ENCODE measurements around the gene COL4A2. TPM values are rescaled to one million over a fixed set of nuclear protein-coding genes. Genes with fewer than 3 reads are reported as not detected.

The COL4A2 gene
- total RNA-seq, 1 donor from 2014 or later: 785 TPM

DNA sequence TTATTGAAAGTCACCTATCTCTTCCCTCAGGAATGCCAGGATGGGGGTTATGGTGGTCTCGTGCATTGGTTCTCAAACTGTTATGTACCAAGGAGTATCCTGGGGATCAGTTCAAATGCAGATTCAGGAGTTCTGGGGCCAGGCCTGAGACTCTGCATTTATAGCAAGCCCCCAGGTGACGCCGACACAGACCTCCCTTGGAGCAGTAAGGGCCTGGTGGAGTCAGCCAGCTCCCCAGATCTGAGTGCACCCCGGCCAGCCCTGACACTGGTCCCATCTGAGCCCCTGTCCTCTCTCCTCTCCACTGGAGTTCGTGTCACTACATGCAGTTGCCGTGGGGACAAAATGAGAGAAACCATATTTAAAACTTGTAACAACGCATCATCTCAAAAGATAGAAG lies 112.9 kb downstream of the COL4A2 start:
- no peak for DNase-seq

GRCh38 chr13:110420626-110421025 lies 113.5 kb downstream of the COL4A2 start:
- DNase-seq: no peak

- no peak for DNase-seq
Observed at GRCh38 chr13:110421061-110421460, 114.0 kb downstream of the COL4A2 start.

DNA sequence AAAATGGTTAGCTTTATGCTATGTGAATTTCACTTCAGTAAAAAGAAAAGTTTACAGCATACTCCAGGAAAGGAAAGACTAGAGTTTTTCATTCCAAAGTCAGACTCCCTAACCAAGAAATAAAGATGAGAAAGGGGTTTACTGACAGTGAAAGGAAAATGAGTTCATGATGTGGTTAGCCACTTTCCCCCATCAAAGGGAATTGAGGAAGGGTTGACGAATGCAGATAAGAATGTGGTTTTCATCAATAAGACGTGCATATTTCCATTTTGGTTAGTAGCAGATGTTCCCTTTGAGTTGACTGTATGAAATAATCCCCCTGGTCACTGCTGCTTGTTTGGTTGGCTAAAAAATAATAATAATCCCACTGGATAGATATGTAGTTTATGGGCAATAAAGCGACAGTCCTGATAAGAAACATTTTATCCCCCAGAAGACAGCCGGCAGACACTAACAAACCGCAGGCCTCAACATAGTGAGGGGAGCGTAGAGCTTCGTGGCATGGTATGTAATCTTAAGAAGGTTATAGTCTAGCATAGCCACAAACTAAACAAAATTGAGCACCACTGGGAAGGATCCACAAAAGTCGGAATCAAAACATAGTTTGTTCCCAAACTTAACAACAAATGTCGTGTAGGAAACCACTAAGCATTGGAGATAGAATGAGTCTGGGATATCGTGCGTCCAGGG lies 114.8 kb downstream of the COL4A2 start:
- no peak for DNase-seq

DNA sequence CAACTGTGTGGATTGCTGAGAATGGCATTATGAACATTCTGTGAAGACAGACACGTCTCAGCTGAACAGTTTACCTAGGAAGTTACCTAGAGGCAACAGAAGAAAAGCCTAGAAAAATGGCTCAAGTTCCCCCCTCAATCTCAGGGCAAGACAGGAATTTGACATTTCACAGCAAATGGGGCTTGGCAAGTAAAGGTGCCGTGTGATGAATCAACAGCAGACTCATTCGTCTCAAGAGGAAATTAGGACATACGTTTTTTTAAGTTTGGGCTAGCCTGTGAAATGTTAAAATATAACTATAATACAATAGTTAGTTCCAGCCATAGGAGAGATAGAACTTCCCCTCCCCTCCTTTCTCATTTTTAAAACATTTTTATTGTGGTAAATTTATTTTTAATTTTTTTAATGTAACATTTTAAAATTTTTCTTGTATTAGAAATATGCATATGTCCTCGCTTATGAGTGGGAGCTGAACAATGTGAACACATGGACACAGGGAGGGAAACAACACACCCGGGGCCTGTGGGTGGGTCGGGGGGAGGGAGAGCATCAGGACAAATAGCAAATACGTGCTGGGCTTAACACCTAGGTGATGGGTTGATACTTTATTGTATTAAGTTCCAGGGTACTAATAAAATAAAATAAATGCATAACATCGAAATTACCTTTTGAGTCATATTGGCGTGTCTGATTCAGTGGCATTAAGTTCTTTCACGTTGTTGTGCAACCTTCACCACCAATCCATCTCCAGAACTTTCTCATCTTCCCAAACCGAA lies 116.0 kb downstream of the COL4A2 start:
- DNase-seq: no peak

- no peak for DNase-seq
Observed at GRCh38 chr13:110423689-110424302, 116.7 kb downstream of the COL4A2 start.

DNA sequence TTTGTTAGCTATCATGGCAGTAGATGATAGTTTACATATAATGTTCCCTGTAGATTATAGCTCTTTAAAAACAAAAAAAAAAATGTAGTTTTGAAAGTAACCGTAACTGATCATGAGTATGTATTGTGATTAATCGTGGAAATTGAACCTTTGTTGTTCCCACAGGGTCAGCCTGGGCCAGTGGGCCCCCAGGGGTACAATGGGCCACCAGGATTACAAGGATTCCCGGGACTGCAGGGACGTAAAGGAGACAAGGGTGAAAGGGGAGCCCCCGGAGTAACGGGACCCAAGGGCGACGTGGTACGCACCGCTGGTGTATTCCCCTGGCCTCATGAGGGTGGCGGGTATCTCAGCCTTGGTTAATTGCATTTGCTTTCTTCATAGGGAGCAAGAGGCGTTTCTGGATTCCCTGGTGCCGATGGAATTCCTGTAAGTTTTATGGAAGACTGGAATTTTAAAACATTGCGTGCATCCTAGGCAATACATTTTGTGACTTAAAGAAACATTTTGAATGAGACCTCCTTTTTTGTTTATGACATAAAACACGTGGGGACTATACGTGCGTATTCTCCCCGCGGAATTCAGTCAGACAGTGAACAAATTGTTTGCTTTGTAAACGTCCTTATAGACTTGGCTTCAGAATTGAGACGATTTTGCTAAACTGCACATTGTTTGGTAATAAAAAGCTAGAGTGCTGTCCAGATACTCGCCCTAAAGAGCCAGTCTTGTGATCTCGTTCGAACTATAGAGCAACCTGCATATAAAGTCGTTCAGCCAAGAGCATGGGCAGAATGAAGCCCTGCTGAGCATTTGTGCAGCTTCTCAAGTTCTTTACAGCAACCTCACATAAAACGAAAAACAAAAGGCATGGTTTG lies 117.7 kb downstream of the COL4A2 start:
- DNase-seq: peak; percentile 51

GRCh38 chr13:110425444-110425780 lies 118.3 kb downstream of the COL4A2 start:
- DNase-seq: no peak

DNA sequence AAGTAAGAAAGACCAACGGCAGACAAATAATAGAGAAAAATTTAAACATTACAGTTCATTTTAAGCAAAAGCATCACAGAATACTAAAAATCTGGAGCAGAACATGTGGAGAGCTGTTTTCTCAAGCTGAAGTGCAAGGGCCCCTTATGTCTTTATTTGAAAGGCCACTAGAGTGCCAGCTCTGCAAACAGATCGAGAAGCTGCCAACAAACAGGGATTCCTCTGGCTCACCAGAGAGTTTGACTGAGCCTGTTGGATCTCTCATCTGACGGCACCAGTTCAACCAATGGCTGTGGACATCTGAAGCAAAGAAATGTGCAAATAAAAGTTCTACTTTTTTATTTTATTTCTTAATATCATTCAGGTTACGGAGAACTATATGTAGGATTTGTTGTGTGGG lies 119.7 kb downstream of the COL4A2 start:
- peak; percentile 41 for DNase-seq

GRCh38 chr13:110428313-110428712 lies 121.2 kb downstream of the COL4A2 start:
- DNase-seq: no peak

GRCh38 chr13:110430391-110431336 lies 123.6 kb downstream of the COL4A2 start:
- DNase-seq: no peak

DNA sequence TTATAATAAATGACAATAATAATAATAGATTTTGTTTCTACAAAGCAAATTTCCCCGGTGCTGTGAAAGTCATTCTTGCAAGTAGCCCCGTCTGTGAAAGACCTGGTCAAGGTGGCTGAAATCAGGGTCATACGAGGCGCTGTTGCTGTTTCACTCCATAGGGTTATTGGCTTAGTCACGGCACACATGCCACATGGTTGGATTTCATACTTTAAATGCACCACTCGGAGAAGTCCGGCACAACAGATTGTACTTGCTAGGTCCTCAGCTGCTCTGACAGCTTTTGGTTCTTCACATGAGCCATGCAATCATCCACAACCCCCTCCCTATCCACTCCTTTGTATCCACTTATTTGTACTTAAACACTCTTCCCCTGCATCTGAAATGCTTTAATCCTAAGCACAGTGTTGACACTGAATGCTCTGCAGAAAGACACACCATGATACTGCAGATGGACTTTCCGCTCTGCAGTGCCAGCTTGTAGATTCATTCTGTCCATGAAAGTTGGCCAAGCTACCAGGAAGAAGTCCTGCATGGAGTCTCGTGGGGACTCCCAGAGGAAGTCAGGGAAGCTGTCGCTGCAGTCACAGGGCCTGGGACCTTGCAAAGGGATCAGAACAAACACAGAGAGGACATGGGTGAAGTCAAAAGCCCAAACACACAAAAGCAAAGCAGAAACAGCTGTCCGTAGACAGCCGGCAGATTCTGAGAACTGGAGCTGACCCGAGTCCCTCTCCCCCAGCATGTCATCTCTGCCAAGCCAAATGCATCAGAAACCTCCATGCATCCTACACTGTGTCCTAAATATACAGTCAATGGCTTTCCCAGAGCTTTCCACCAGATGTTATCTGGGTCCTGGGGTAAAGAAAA lies 124.6 kb downstream of the COL4A2 start:
- DNase-seq: peak; percentile 87

DNA sequence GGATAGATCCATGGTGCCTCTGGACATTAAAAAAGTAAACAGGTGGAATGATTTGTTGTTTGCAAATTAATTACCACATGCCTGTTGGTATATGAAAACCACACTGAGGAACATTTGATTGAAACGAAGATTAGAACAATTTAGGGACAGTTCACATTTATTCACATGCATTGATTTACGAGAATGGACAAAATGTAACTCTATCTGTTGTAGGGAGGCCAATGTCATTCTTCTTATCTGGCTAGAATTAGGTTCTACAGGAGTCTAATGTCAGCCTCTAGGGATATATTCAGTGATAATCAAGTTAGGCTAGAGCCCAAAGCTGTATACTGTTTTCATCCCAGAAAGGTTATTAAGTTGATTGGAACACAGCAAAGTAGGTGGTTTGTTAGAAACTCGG lies 125.4 kb downstream of the COL4A2 start:
- DNase-seq: no peak

GRCh38 chr13:110433014-110433413 lies 125.9 kb downstream of the COL4A2 start:
- DNase-seq: peak; percentile 49

GRCh38 chr13:110434629-110435028 lies 127.5 kb downstream of the COL4A2 start:
- no peak for DNase-seq

DNA sequence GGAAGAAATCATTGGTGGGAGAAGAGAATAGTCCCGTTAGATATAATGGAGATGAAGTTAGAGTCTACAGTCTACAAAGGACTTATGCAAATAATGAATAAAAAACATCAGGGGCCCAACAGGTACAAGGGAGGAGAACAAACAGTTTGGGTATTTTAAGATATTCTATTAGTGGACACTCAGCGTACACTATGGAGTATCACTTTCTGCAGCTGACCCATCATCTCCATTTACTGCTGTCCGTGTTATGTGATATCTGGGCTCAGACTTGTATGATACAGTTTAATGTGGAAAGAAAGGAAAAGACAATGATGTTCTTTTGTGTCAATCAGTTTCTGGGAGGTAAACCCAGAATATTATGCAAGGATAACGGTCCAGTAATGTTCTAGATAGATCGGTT lies 128.2 kb downstream of the COL4A2 start:
- DNase-seq: no peak

DNA sequence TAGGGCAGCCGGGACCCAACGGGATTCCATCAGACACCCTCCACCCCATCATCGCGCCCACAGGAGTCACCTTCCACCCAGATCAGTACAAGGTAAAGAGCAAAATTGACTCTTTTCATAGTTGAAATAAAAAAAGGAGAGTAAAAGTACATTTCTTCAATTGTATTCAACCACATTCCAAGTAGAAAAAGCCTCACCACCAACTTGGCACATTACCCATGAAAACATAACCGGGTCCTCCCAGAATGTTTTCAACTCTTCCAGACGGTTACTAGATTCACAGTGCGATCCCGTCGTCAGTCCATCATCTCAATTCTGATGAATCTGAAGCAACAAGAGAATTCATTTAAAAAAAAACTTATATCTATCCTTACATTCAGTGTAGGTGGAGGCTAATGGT lies 129.2 kb downstream of the COL4A2 start:
- no peak for DNase-seq

GRCh38 chr13:110436786-110437370 lies 129.8 kb downstream of the COL4A2 start:
- DNase-seq: no peak

DNA sequence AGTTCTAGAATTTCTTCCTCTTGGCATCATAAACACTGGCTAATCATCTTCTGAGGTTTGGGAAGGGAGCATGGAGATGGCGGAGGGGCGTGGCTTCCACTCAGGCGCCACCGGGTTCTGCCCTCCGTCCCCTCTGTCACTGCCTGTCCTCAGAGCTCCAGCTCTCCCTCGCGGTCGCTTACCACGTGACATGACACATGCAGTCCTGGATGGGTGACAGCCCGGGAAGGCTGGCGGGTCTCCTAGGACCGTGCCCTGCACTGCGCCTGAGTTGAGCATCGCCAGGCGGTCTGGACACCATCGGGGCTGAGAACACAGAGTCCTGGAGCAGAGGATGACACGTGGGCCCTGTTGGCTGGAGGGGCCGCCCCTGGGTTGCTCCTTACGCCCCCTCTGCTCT lies 131.1 kb downstream of the COL4A2 start:
- DNase-seq: no peak

- DNase-seq: no peak
Observed at GRCh38 chr13:110438776-110439175, 131.7 kb downstream of the COL4A2 start.
